Measurements from ENCODE around the gene QARS1. TPM values are rescaled to one million over a fixed set of nuclear protein-coding genes. Genes with fewer than 3 reads are reported as not detected.

QARS1 gene
- total and polyA plus RNA-seq, 2 of the 13 experiments (the other 11 are each of a cell fraction or from before 2014, with no cell fraction given), result 307 to 327 TPM

DNA sequence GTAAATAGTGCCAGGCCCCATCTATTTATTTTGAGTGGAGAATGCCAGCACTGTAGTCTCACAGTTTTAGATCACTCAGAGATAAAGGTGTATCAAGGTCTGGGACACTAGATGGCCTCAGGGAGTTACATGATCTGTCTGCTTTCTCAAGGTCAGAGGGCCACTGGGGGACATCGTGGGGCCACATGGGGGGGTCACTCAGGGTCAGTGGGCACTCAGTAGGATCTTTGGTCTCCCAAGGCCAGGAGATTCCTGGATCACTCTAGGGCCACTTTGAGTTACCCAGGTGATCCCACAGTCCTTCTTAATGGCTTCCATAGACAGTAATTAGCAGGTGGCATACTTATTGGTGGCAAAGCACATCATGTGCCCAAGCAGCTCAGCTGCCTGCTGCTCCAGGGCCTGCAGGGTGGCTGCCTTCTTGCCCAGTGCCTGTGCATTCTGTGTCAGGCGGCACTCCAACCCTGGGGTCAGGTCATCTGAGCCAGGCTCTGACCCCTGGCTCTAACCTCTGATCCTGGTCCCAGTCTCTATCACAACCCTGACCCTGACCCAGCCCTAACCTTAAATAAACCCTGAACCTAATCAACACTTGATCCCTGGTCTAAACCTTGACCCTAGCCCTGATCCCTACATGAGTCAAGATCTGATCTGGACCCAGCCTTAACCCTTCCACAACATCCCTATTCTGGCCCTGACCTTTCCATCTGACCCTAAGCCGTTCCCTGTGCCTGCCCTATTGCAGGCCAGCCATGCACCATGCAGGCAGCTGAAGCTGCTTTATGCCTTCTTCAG is 30.1 kb upstream of the QARS1 start (continued):
- TF ChIP-seq, protein P1, sequence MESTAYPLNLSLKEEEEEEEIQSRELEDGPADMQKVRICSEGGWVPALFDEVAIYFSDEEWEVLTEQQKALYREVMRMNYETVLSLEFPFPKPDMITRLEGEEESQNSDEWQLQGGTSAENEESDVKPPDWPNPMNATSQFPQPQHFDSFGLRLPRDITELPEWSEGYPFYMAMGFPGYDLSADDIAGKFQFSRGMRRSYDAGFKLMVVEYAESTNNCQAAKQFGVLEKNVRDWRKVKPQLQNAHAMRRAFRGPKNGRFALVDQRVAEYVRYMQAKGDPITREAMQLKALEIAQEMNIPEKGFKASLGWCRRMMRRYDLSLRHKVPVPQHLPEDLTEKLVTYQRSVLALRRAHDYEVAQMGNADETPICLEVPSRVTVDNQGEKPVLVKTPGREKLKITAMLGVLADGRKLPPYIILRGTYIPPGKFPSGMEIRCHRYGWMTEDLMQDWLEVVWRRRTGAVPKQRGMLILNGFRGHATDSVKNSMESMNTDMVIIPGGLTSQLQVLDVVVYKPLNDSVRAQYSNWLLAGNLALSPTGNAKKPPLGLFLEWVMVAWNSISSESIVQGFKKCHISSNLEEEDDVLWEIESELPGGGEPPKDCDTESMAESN (CRISPR knock-in tag; conservative IDR thresholded peaks at IDR 0.05), result no peak
- TF ChIP-seq SOX6 (IDR thresholded peaks at IDR 0.05) (no peak), SOX6 (CRISPR knock-in tag; IDR thresholded peaks at IDR 0.05) (peak; percentile 38; the same call in 1 of the 2 replicates), FOXO1 (CRISPR knock-in tag; IDR thresholded peaks at IDR 0.05) (no peak), ZBTB7B (CRISPR knock-in tag; IDR thresholded peaks at IDR 0.05) (no peak), ZNF660 (CRISPR knock-in tag; IDR thresholded peaks at IDR 0.05; ENCODE audit: borderline replicate concordance, low read depth) (no peak), FOXP4 (CRISPR knock-in tag; IDR thresholded peaks at IDR 0.05) (no peak; the same call in 1 of the 2 replicates), THYN1 (CRISPR knock-in tag; IDR thresholded peaks at IDR 0.05; ENCODE audit: borderline replicate concordance, low read depth) (no peak), NFKBIZ (CRISPR knock-in tag; IDR thresholded peaks at IDR 0.05) (no peak), ZNF607 (CRISPR knock-in tag; IDR thresholded peaks at IDR 0.05; ENCODE audit: borderline replicate concordance) (0 out of 2 replicates have a peak, but pooled peaks have one; percentile 47), ZNF687 (CRISPR knock-in tag; IDR thresholded peaks at IDR 0.05) (no peak; the same call in none of the 2 replicates), HIVEP1 (CRISPR knock-in tag; IDR thresholded peaks at IDR 0.05) (no peak), RBAK (CRISPR knock-in tag; IDR thresholded peaks at IDR 0.05) (no peak), PPARG (CRISPR knock-in tag; conservative IDR thresholded peaks at IDR 0.05) (no peak)
- TF ChIP-seq, protein P2, sequence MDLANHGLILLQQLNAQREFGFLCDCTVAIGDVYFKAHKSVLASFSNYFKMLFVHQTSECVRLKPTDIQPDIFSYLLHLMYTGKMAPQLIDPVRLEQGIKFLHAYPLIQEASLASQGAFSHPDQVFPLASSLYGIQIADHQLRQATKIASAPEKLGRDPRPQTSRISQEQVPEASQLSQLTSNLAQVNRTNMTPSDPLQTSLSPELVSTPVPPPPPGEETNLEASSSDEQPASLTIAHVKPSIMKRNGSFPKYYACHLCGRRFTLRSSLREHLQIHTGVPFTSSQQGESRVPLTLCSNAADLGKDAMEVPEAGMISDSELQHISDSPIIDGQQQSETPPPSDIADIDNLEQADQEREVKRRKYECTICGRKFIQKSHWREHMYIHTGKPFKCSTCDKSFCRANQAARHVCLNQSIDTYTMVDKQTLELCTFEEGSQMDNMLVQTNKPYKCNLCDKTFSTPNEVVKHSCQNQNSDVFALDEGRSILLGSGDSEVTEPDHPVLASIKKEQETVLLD (CRISPR knock-in tag; IDR thresholded peaks at IDR 0.05; ENCODE audit: low read depth), result no peak
